PC-9 (cell line): ENCODE data around the gene SLC35F4. TPM values are rescaled to one million over a fixed set of nuclear protein-coding genes. Genes with fewer than 3 reads are reported as not detected.
A peak's percentile ranks its signal among the peaks of the same experiment; 100 is the strongest.

Experiments used
- Bru-seq: library from RNA; stranded (reverse); fragments of 400-500 nt; gene quantifications from one replicate; lab custom pipeline; 2021; lab: Mats Ljungman, UMichigan
- BruChase-seq, 2 experiments: library from RNA; stranded (reverse); fragments of 400-500 nt; gene quantifications; one replicate each; lab custom pipeline; 2021; lab: Mats Ljungman, UMichigan
- BruUV-seq: library from RNA; stranded (reverse); fragments of 400-500 nt; replicated peaks from 2 replicates; lab custom pipeline; 2021; lab: Mats Ljungman, UMichigan
- CTCF ChIA-PET: fragments of 300-600 bp; sonication (Branson Sonifier 250); formaldehyde crosslinking; loops from one replicate; lab custom pipeline; 2022; ENCODE audit warnings: antibody characterized with exemption; lab: Charles Lee
- POLR2A ChIA-PET: fragments of 300-600 bp; sonication (Branson Sonifier 250); formaldehyde crosslinking; loops from one replicate; lab custom pipeline; 2022; ENCODE audit warnings: antibody characterized with exemption; ENCODE audit not compliant: unreplicated experiment; lab: Charles Lee
- DNase-seq, 2 experiments: peaks; one replicate each; pipeline versions ENCODE4 v3.0.0 to v3.0.0-alpha.2; 2015 to 2022; ENCODE audit warnings: mixed read lengths in 1 of 2
- H2AFZ ChIP-seq: fragments of 200-600 bp; sonication (generic); 2 replicates; pipeline ENCODE4 v1.8.1; 2017; ENCODE audit warnings: antibody characterized with exemption
- H3F3A ChIP-seq: fragments of 200-600 bp; sonication (generic); 2 replicates; pipeline ENCODE4 v1.8.1; 2017; ENCODE audit warnings: antibody characterized with exemption, mild to moderate bottlenecking, low read depth; ENCODE audit not compliant: insufficient read depth
- H3K27ac ChIP-seq: fragments of 200-600 bp; sonication (generic); 2 replicates; pipeline ENCODE4 v1.6.1; 2016; ENCODE audit warnings: mixed run types
- H3K27me3 ChIP-seq: fragments of 200-600 bp; sonication (generic); 2 replicates; pipeline ENCODE4 v1.6.1; 2016; ENCODE audit warnings: low read depth, mixed run types; ENCODE audit not compliant: insufficient read depth
- H3K36me3 ChIP-seq: fragments of 200-600 bp; sonication (generic); 2 replicates; pipeline ENCODE4 v1.6.1; 2016; ENCODE audit warnings: low read depth, mixed run types
- H3K4me1 ChIP-seq: fragments of 200-600 bp; sonication (generic); replicated peaks from 2 replicates; pipeline ENCODE4 v1.6.1; 2016; ENCODE audit warnings: mixed run types; ENCODE audit not compliant: insufficient read depth
- H3K4me2 ChIP-seq: fragments of 200-600 bp; sonication (generic); 2 replicates; pipeline ENCODE4 v1.6.1; 2017; ENCODE audit warnings: mixed run types
- H3K4me3 ChIP-seq: fragments of 200-600 bp; sonication (generic); 2 replicates; pipeline ENCODE4 v1.6.1; 2016; ENCODE audit warnings: mixed run types
- H3K79me2 ChIP-seq: fragments of 200-600 bp; sonication (generic); 2 replicates; pipeline ENCODE4 v1.6.1; 2017; ENCODE audit warnings: low read depth, mixed run types
- H3K9me2 ChIP-seq: fragments of 200-600 bp; sonication (generic); 2 replicates; pipeline ENCODE4 v1.8.1; 2017; ENCODE audit warnings: mild to moderate bottlenecking; ENCODE audit not compliant: insufficient read depth
- H3K9me3 ChIP-seq: fragments of 200-600 bp; sonication (generic); 2 replicates; pipeline ENCODE4 v1.8.1; 2016; ENCODE audit warnings: low read depth; ENCODE audit not compliant: insufficient read depth
- H4K20me1 ChIP-seq: fragments of 200-600 bp; sonication (generic); 2 replicates; pipeline ENCODE4 v1.8.1; 2017; ENCODE audit not compliant: insufficient read depth
- EZH2 ChIP-seq: fragments of 200-600 bp; sonication (generic); IDR thresholded peaks from 2 replicates; pipeline ENCODE4 v1.8.0; 2017; ENCODE audit warnings: antibody characterized with exemption, low read depth
- intact Hi-C: fragments of 100-400 bp; cut with micrococcal nuclease; formaldehyde crosslinking; loops from one replicate; pipeline ENCODE4 v1.10.0; 2022; ENCODE audit not compliant: unreplicated experiment
- long read RNA-seq: library from polyadenylated mRNA; stranded (forward); transcript quantifications from one replicate; pipeline ENCODE4 v2.0.0, GENCODE V29; 2022
- total RNA-seq: library from RNA; stranded (reverse); gene quantifications from 2 replicates; pipeline ENCODE4 v1.2.3, GENCODE V29; 2021
- TF ChIP-seq, protein P1 (sequence below): fragments of 200-600 bp; sonication (generic); conservative IDR thresholded peaks from 2 replicates; pipeline ENCODE4 v1.6.1; 2017; ENCODE audit warnings: mixed run types, antibody characterized with exemption, mild to moderate bottlenecking, moderate library complexity

Gene SLC35F4
- not detected in 2 replicates for total RNA-seq
- percentile 4 among the genes with signal in this experiment for Bru-seq, nascent RNA
- BruChase-seq, experiment 1, labeled RNA remaining after a 2-hour chase, result percentile 6 among the genes with signal in this experiment
- BruChase-seq, experiment 2, labeled RNA remaining after a 6-hour chase, result percentile 4 among the genes with signal in this experiment
- long read RNA-seq, result 0 reads

DNA sequence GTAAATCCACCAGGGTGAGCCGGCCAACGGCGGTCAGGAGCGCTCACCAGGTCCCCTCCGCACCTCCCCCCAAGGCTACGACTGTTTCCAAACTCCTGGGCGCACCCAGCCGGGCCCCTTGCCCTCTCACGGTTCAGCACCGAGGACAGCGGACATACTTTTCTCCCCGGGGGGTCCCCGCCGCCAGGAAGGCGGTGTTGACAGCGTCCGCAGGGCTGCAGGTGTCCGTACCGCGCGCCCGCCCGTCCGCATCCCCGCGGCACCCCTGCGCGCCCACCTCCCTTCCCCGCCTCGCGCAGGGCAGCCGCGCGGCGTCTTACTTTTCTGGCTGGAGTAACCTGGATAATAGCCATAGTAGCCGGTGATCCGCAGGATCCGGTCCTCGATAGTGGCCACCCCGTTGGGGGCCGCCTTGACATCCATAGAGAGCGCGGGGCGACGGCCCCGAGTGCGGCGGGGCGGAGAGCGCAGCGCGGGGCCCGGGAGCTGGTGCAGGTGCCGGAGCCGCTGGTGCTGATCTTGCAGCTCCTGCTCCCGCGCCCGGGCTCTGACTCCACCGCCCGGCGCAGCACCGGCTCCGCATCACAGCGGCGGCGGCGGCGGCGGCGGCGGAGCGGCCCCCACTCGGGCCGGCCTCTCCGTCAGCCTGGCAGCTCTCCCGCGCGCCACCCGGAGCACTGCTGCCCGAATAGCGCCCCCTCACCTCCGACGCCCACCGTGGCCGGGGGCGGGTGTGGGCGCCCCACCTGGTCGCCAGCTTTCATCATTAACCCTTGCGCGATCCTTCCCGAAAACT lies at the start of gene SLC35F4:
TSS of gene SLC35F4 (minus strand) at position 690 of the 796 bp plus-strand sequence.
- DNase-seq, result no peak
- no peak within 1 kb of the TSS for H3K4me3 ChIP-seq
- H3K4me2 ChIP-seq, result no peak within 1 kb of the TSS

DNA sequence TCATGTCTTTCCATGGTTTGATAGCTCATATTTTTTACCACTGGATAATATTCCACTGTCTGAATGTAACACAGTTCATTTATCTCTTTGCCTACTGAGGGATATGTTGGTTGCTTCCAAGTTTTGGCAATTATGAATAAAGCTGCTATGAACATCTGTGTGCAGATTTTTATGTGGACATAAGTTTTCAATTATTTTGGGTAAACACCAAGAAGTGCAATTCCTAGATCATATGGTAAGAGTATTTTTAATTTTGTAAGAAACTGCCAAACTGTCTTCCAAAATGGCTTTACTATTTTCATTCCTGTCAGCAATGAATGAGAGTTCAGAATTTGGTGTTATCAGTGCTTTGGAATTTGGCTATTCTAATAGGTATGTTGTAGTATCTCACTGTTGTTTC lies 43.7 kb upstream of the SLC35F4 start:
- H3K79me2 ChIP-seq, result no peaks in the 10 kb centered on the region
- no peaks in the 10 kb centered on the region for H3K4me1 ChIP-seq
- TF ChIP-seq EZH2, result no peak
- TF ChIP-seq, protein P1, sequence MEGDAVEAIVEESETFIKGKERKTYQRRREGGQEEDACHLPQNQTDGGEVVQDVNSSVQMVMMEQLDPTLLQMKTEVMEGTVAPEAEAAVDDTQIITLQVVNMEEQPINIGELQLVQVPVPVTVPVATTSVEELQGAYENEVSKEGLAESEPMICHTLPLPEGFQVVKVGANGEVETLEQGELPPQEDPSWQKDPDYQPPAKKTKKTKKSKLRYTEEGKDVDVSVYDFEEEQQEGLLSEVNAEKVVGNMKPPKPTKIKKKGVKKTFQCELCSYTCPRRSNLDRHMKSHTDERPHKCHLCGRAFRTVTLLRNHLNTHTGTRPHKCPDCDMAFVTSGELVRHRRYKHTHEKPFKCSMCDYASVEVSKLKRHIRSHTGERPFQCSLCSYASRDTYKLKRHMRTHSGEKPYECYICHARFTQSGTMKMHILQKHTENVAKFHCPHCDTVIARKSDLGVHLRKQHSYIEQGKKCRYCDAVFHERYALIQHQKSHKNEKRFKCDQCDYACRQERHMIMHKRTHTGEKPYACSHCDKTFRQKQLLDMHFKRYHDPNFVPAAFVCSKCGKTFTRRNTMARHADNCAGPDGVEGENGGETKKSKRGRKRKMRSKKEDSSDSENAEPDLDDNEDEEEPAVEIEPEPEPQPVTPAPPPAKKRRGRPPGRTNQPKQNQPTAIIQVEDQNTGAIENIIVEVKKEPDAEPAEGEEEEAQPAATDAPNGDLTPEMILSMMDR, result no peak
- DNase-seq, result no peak
- intact Hi-C loops, result no loop called here
- no peaks in the 10 kb centered on the region for H4K20me1 ChIP-seq
- H2AFZ ChIP-seq, result no peak overlapping the region
- ChIA-PET CTCF (no interaction called here), POLR2A (no interaction called here)
- H3K36me3 ChIP-seq, result no peaks in the 10 kb centered on the region
- no peaks in the 10 kb centered on the region for H3K9me3 ChIP-seq
- no peaks in the 10 kb centered on the region for H3F3A ChIP-seq
- H3K9me2 ChIP-seq, result no peaks in the 10 kb centered on the region
- H3K4me2 ChIP-seq, result no peak overlapping the region
- no peak overlapping the region for H3K27ac ChIP-seq
- peaks cover 5% of the 10 kb centered on the region; the same call in 1 of the 2 replicates for H3K27me3 ChIP-seq
- H3K4me3 ChIP-seq, result no peak overlapping the region
- BruUV-seq, result no TSS peak

More for the DNA sequence above, at the start of gene SLC35F4:
- Histone ChIP-seq H3K4me1 (no peaks in the 10 kb centered on the region), H3K9me3 (no peaks in the 10 kb centered on the region), H3K9me2 (no peaks in the 10 kb centered on the region), H3K27me3 (peaks cover 11% of the 10 kb centered on the region; the same call in 1 of the 2 replicates), H4K20me1 (no peaks in the 10 kb centered on the region), H2AFZ (no peak within 1 kb of the TSS), H3F3A (no peaks in the 10 kb centered on the region), H3K27ac (no peak within 1 kb of the TSS), H3K36me3 (no peaks in the 10 kb centered on the region), H3K79me2 (no peaks in the 10 kb centered on the region)
- BruUV-seq, result no TSS peak
- ChIA-PET CTCF (no interaction called here), POLR2A (no interaction called here)
- intact Hi-C loops, result no loop called here
- TF ChIP-seq, protein P1, result no peak
- no peak for TF ChIP-seq EZH2

DNA sequence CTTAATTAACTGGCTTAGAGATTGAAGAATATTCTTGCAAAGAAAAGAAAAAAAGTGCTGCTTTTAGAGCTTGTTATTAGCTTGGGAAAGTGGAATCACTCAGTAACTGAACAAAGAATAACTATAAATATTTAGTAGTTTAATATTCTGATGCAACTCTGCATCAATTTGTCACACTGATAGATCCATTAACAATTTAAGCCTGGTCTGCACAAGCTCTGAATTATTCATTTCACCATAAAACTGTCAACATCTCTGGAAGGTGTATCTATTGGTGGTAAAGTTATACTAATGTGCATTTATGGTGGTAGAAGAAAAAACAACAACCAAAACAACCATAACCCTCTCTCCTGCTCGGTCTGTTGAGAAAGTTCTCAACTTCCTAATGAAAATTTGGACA lies 38.1 kb upstream of the SLC35F4 start:
- Histone ChIP-seq H3K27me3 (peaks cover 12% of the 10 kb centered on the region), H3K4me2 (no peak overlapping the region), H2AFZ (no peak overlapping the region), H3K9me3 (no peaks in the 10 kb centered on the region), H3K27ac (no peak overlapping the region), H4K20me1 (no peaks in the 10 kb centered on the region), H3F3A (no peaks in the 10 kb centered on the region), H3K4me1 (no peaks in the 10 kb centered on the region), H3K79me2 (no peaks in the 10 kb centered on the region), H3K9me2 (no peaks in the 10 kb centered on the region), H3K36me3 (no peaks in the 10 kb centered on the region), H3K4me3 (no peak overlapping the region)
- TF ChIP-seq, protein P1, result no peak
- no peak for TF ChIP-seq EZH2
- no TSS peak for BruUV-seq
- intact Hi-C loops, result no loop called here
- POLR2A ChIA-PET, result no interaction called here
- CTCF ChIA-PET, result no interaction called here
- DNase-seq, result no peak
